GM23338 (cell line): ENCODE measurements around the gene CRACR2A.

Experiments
- CTCF ChIP-seq, 2 experiments: fragments of 200-600 bp in 1 of 2; sonication (generic) in 1 of 2; conservative IDR thresholded peaks; 2 replicates each; pipeline versions ENCODE4 v1.5.1 to v1.6.1; 2016 to 2017; ENCODE audit warnings: antibody characterized with exemption in 2 of 2, low read depth in 2 of 2, mild to moderate bottlenecking in 2 of 2, moderate library complexity in 1 of 2
- EZH2 ChIP-seq: fragments of 200-600 bp; sonication (generic); IDR thresholded peaks from one replicate; pipeline ENCODE4 v1.8.0; 2017; ENCODE audit warnings: antibody characterized with exemption, mild to moderate bottlenecking, low read depth; ENCODE audit not compliant: unreplicated experiment
- POLR2AphosphoS5 ChIP-seq: IDR thresholded peaks from 2 replicates; pipeline ENCODE4 v1.6.1; 2016; ENCODE audit warnings: antibody characterized with exemption, low read depth
- REST ChIP-seq: IDR thresholded peaks from one replicate; pipeline ENCODE4 v1.6.1; 2018; ENCODE audit warnings: antibody characterized with exemption; ENCODE audit not compliant: unreplicated experiment

GRCh38 chr12:3587402-3588013 lies 165.4 kb downstream of the CRACR2A start:
- TF ChIP-seq CTCF (conservative IDR thresholded peaks at IDR 0.05; ENCODE audit: low read depth in 2 of 2) (0 out of 4 replicates have a peak, but pooled peaks of 1 of the 2 experiments have one; percentile 6), EZH2 (no peak), POLR2AphosphoS5 (no peak), REST (no peak)
